Sigmoid colon (tissue), 7 donors: Measurements from ENCODE around the gene CASZ1. TPM values are rescaled to one million over a fixed set of nuclear protein-coding genes. Genes with fewer than 3 reads are reported as not detected.

Experiments used
- DNase-seq: peaks from one replicate; pipeline ENCODE4 v3.0.0-alpha.2; 2019
- H3K27ac ChIP-seq, 4 donors: fragments of 200-600 bp; sonication (generic); one replicate each; pipeline ENCODE4 v1.5.1; 2016 to 2019; ENCODE audit warnings: mild to moderate bottlenecking in 1 of 4
- H3K27me3 ChIP-seq, 3 donors: fragments of 200-600 bp; sonication (generic); one replicate each; pipeline ENCODE4 v1.5.1; 2019; ENCODE audit warnings: mild to moderate bottlenecking in 1 of 3
- H3K36me3 ChIP-seq, 4 donors: fragments of 200-600 bp; sonication (generic); one replicate each; pipeline ENCODE4 v1.5.1; 2016 to 2019
- H3K4me1 ChIP-seq, 4 donors: fragments of 200-600 bp; sonication (generic); one replicate each; pipeline ENCODE4 v1.5.1; 2017 to 2019
- H3K4me3 ChIP-seq, 4 donors: fragments of 200-600 bp; sonication (generic); one replicate each; pipeline ENCODE4 v1.5.1; 2017 to 2019; ENCODE audit warnings: mild to moderate bottlenecking in 2 of 4, moderate library complexity in 1 of 4
- H3K9me3 ChIP-seq, 4 donors: fragments of 200-600 bp in 3 of 4; sonication (generic) in 3 of 4; one replicate each; pipeline versions ENCODE4 v1.5.1 to v1.6.1; 2013 to 2019
- EP300 ChIP-seq, 4 donors: sonication (generic); formaldehyde crosslinking; IDR thresholded peaks; one replicate each; pipeline ENCODE4 v1.6.1; 2017; ENCODE audit warnings: antibody characterized with exemption in 4 of 4
- POLR2A ChIP-seq, 2 donors: fragments of 450-650 bp; IDR thresholded peaks; one replicate each; pipeline ENCODE4 v1.6.1; 2016; ENCODE audit warnings: antibody characterized with exemption in 2 of 2, mild to moderate bottlenecking in 2 of 2, moderate library complexity in 2 of 2
- POLR2AphosphoS5 ChIP-seq, 4 donors: sonication (generic); formaldehyde crosslinking; IDR thresholded peaks; one replicate each; pipeline ENCODE4 v1.6.1; 2017; ENCODE audit warnings: antibody characterized with exemption in 4 of 4
- WGBS, 2 donors: extraction: QIAGEN DNeasy Blood & Tissue Kit; methylation state at CpG; one replicate each; pipeline ENCODE4 v1.1.7; 2013; 5-methylcytosine and 5-hydroxymethylcytosine counted together
- intact Hi-C: fragments of 100-400 bp; cut with DNase I; formaldehyde crosslinking; loops from one replicate; pipeline ENCODE4 v1.15.1; 2023
- polyA plus RNA-seq, 3 donors: library from polyadenylated mRNA; stranded (reverse); fragments of 200-250 nt; gene quantifications; one replicate each; pipeline ENCODE4 v1.2.3, GENCODE V29; 2013
- total RNA-seq, 4 donors: library from RNA; depleted of rRNA; stranded (reverse); fragments of >200 nt; gene quantifications; one replicate each; pipeline ENCODE4 v1.1.0, GENCODE V29; 2016
- TF ChIP-seq, protein P1 (sequence below), 4 experiments: fragments of 450-650 bp in 3 of 4; fragments of 200-600 bp in 1 of 4; IDR thresholded peaks; one replicate each; pipeline ENCODE4 v1.5.1; 2016 to 2019; ENCODE audit warnings: antibody characterized with exemption in 4 of 4, mild to moderate bottlenecking in 3 of 4, moderate library complexity in 2 of 4
- donor health status: healthy with polysubstance abuse.
- donor health status: Bipolar disorder and iron deficiency.
- donor health status: healthy.

CASZ1 gene
- total and polyA plus RNA-seq, 7 donors = 4.2 to 47.9 (median 23.6) TPM

DNA sequence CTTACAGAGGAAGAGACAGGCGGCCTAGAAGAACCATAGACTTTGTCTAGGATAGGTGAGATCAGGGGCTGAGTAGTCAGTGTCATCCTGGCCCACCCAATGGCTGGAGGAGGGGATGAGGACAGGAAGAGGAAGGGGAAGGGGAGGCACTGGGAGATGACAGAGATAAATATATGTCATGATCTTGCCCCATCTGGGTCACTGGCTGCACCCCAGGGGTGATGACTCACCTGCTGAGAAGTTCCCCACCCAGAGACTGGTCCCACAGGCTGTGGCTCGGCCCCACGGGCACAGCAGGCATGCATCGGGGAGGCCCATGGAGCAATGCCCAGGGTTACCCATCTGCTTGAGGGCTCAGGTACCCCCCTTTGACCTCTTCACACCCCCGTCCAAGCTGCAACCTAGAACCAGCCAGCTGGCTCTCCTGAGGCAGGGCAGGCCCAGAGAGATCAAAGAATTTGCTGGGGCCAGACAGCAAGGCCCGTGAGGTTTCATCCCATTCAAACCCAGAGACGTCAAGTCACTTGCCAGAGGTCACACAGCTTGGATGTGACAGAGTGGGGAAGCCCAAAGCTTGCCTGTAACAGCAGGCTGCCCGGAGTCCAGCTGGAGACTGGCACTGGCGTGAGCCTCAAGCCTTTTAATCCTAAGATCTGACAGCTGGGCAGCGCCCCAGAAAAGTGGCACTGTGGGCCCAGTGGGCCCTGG is 34.7 kb upstream of the CASZ1 start:
- no peak overlapping the region for H3K27ac ChIP-seq
- no peak for TF ChIP-seq POLR2AphosphoS5 (IDR thresholded peaks at IDR 0.05)
- TF ChIP-seq EP300 (IDR thresholded peaks at IDR 0.05) = no peak
- TF ChIP-seq, protein P1, sequence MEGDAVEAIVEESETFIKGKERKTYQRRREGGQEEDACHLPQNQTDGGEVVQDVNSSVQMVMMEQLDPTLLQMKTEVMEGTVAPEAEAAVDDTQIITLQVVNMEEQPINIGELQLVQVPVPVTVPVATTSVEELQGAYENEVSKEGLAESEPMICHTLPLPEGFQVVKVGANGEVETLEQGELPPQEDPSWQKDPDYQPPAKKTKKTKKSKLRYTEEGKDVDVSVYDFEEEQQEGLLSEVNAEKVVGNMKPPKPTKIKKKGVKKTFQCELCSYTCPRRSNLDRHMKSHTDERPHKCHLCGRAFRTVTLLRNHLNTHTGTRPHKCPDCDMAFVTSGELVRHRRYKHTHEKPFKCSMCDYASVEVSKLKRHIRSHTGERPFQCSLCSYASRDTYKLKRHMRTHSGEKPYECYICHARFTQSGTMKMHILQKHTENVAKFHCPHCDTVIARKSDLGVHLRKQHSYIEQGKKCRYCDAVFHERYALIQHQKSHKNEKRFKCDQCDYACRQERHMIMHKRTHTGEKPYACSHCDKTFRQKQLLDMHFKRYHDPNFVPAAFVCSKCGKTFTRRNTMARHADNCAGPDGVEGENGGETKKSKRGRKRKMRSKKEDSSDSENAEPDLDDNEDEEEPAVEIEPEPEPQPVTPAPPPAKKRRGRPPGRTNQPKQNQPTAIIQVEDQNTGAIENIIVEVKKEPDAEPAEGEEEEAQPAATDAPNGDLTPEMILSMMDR (IDR thresholded peaks at IDR 0.05) = no peak
- TF ChIP-seq POLR2A (IDR thresholded peaks at IDR 0.05) = no peak
- peaks cover 3 to 16% (median 7%) of the 10 kb centered on the region in 3 donors for H3K27me3 ChIP-seq
- no peaks in the 10 kb centered on the region for H3K9me3 ChIP-seq
- intact Hi-C loops = no loop called here
- no peak for DNase-seq
- WGBS, 2 donors = 81 to 85% methylated on average over 10 of the region's 10 CpGs
- no peaks in the 10 kb centered on the region for H3K36me3 ChIP-seq
- no peak overlapping the region for H3K4me3 ChIP-seq
- peaks cover 0 to 9% (median 6%) of the 10 kb centered on the region in 4 donors for H3K4me1 ChIP-seq

DNA sequence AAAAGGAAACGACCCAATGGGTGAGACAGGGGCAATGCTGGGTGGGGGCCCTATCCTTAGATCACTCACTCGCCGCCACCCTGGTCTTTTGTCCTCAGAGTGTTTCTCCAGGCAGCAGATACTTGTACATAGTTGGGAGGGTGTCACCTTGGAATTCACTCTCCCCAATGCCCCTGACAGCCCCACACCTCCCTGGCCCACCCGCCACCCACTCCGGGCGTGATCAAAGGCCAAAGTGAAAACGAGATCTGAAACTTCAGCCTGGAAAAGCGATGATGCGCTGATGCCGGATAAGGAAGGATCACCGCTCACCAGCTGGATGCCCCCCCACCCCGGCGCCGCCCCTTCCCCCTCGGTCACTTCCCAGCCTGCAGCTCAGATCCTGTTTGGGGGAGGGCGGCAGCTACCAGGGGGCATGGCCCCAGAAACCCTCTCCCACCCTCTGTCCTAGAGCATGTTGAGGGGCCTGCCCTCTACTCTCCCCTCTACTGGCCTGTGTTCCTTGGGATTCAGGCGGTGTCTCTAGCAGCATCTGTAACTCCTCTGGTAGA is 33.6 kb upstream of the CASZ1 start:
- Histone ChIP-seq H3K36me3 (no peaks in the 10 kb centered on the region), H3K27me3 (peaks cover 0 to 12% (median under 1%) of the 10 kb centered on the region in 3 donors), H3K9me3 (no peaks in the 10 kb centered on the region), H3K4me3 (no peak overlapping the region), H3K27ac (no peak overlapping the region), H3K4me1 (no peaks in the 10 kb centered on the region)
- 71 to 82% methylated on average over 17 of the region's 17 CpGs for WGBS, 2 donors
- intact Hi-C loops = no loop called here
- DNase-seq = no peak
- TF ChIP-seq EP300 (IDR thresholded peaks at IDR 0.05) (no peak), POLR2AphosphoS5 (IDR thresholded peaks at IDR 0.05) (no peak), POLR2A (IDR thresholded peaks at IDR 0.05) (no peak)
- TF ChIP-seq, protein P1 (IDR thresholded peaks at IDR 0.05) = no peak

DNA sequence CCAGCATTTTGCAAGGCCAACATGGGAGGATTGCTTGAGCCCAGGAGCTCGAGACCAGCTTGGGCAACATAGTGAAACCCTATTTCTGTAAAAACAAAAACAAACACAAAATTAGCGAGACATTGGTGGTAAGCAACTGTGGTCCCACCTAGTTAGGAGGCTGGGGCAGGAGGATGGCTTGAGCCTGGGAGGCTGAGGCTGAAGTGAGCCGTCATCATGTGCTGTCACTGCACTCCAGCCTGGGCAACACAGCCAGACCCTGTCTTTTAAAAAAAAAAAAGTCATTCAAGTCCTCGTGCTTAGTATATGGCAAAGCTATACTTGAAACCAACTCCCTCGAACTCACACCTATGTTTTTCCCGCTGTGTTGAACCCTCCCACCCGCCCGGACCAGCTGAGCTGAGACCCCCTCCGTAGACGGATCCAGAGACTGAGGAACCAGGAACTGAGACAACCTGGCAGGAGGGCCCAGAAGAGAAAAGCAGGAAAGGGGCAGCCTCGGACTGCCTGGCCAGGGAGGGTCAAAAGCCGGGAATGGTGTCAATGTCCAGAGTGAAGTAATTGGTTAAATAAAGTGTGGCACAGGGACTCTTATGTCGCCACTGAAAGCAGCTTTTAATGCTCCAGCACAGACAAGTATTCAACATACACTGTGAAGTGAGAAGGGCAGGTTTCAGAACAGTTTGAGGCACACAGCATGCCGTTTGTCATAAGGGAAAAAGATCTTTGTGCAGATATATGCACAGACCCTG is 32.8 kb upstream of the CASZ1 start:
- Histone ChIP-seq H3K4me3 (no peak overlapping the region), H3K27ac (no peak overlapping the region), H3K36me3 (no peaks in the 10 kb centered on the region), H3K27me3 (peaks cover 0 to 6% (median 5%) of the 10 kb centered on the region in 3 donors), H3K9me3 (no peaks in the 10 kb centered on the region), H3K4me1 (no peaks in the 10 kb centered on the region)
- intact Hi-C loops = no loop called here
- no peak for DNase-seq
- no peak for TF ChIP-seq EP300 (IDR thresholded peaks at IDR 0.05)
- TF ChIP-seq POLR2AphosphoS5 (IDR thresholded peaks at IDR 0.05) = no peak
- no peak for TF ChIP-seq POLR2A (IDR thresholded peaks at IDR 0.05)
- TF ChIP-seq, protein P1 (IDR thresholded peaks at IDR 0.05) = no peak
- WGBS, 2 donors = 80 to 85% methylated on average over 14 of the region's 14 CpGs

DNA sequence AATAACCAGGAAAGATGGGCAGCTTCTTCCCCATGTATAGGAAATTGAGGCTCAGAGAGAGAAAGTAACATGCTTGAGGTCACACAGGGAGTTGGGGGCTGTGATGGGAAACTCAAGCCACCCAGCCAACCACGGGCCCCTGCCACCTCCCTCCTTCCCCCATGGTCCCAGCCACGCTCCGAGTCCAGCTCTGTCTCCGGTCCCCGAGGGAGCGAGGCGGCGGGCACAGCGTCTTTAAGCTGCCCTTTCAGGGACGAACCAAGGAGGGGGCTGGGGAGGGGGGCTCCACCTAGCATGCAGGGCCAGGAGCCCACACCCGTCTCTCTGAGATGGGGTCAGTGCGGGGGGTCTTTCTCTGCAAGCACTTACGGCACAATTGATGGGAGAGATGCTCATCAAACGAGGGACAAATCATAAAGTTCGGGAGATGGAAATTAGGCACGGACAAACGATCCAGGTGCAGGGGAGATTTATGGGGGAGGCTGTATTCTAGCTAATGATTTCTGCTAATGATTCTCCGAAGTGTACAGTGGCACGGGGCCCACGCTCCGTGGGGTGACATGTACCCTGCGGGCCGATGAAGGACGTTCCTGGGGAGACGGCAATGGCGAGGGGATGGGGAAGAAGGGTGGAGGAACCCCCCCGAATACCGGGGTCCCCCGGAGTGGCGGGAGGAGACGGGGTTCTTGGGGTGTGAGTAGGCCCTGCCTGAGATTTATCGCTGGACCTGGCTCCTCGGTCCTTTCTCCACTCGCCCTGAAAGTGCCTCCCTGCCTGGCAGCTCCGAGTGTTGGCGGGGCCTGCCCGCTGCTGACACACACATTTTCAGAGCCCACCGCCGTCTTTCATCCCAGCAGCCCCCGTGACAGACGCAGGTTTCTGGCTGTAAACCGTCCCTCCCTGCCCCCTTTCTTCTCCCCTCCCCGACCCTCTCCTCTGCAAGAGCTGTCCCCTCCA is 31.2 kb upstream of the CASZ1 start:
- intact Hi-C loops = no loop called here
- peaks cover 0 to 6% (median 5%) of the 10 kb centered on the region in 3 donors for H3K27me3 ChIP-seq
- no peak for TF ChIP-seq POLR2AphosphoS5 (IDR thresholded peaks at IDR 0.05)
- no peak for TF ChIP-seq POLR2A (IDR thresholded peaks at IDR 0.05)
- TF ChIP-seq EP300 (IDR thresholded peaks at IDR 0.05) = no peak
- TF ChIP-seq, protein P1 (IDR thresholded peaks at IDR 0.05) = no peak
- WGBS, 2 donors = 58 to 72% methylated on average over 43 of the region's 43 CpGs
- DNase-seq = no peak
- H3K4me3 ChIP-seq = no peak overlapping the region
- H3K36me3 ChIP-seq = no peaks in the 10 kb centered on the region
- no peaks in the 10 kb centered on the region for H3K4me1 ChIP-seq
- H3K9me3 ChIP-seq = no peaks in the 10 kb centered on the region
- H3K27ac ChIP-seq = no peak overlapping the region
